ENCODE measurements around the gene PEX19. TPM values are rescaled to one million over a fixed set of nuclear protein-coding genes. Genes with fewer than 3 reads are reported as not detected.

The PEX19 gene
- total and polyA plus RNA-seq, 2 experiments from 2014 or later: 82.5 to 172 TPM

DNA sequence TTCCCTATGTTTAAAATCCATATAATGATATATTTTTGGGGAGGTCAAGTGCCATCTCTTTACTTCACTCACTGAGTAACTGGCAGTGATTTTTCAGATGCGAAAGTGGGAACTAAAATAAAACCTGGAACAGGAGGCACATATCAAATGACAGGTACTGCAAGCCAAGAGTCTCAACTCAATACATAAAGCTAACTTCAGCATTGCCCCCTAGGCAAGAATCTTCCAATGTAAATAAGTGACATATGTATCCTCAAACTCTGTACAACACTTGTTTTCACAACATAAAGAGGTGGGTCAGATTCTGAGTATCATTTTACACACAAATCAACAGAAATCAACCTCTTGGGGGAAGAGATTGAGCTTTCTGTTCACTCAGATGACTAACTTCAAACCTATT lies 40.7 kb downstream of the PEX19 start:
- DNase-seq (ENCODE audit: low read depth in 1 of 2, low spot score in 1 of 2): no peak
- TF ChIP-seq, protein P1, sequence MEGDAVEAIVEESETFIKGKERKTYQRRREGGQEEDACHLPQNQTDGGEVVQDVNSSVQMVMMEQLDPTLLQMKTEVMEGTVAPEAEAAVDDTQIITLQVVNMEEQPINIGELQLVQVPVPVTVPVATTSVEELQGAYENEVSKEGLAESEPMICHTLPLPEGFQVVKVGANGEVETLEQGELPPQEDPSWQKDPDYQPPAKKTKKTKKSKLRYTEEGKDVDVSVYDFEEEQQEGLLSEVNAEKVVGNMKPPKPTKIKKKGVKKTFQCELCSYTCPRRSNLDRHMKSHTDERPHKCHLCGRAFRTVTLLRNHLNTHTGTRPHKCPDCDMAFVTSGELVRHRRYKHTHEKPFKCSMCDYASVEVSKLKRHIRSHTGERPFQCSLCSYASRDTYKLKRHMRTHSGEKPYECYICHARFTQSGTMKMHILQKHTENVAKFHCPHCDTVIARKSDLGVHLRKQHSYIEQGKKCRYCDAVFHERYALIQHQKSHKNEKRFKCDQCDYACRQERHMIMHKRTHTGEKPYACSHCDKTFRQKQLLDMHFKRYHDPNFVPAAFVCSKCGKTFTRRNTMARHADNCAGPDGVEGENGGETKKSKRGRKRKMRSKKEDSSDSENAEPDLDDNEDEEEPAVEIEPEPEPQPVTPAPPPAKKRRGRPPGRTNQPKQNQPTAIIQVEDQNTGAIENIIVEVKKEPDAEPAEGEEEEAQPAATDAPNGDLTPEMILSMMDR (IDR thresholded peaks at IDR 0.05; ENCODE audit: low read depth, low read length): no peak
- Histone ChIP-seq H3K9me3 (ENCODE audit: low read depth) (no peaks in the 10 kb centered on the region), H3K4me3 (no peak overlapping the region), H3K27me3 (no peaks in the 10 kb centered on the region), H3K27ac (peak overlapping the region; percentile 75), H3K36me3 (peaks cover 15% of the 10 kb centered on the region), H3K4me1 (ENCODE audit: low read depth) (peaks cover 46% of the 10 kb centered on the region)

DNA sequence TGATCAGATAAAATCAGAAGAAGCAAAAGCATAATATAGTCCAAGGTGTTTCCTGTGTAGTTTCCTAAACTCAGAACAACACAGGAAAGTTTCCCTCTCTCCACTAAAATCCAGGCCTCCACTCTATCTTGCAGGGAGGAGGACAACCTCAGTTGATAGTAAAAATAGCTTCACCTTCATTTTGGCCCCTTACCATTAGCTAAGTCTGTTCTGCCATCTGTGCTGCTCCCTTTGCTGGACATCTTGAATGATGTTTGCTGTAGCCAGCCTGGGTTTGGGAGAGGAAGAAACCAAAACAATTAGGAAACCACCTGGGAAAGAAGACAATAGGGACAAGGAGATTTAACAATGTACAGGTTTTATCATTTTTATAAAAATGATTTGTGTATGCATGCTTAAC lies 41.2 kb downstream of the PEX19 start:
- Histone ChIP-seq H3K27me3 (no peaks in the 10 kb centered on the region), H3K27ac (peak overlapping the region; percentile 75), H3K9me3 (ENCODE audit: low read depth) (no peaks in the 10 kb centered on the region), H3K4me3 (no peak overlapping the region), H3K36me3 (peaks cover 17% of the 10 kb centered on the region), H3K4me1 (ENCODE audit: low read depth) (peaks cover 46% of the 10 kb centered on the region)
- TF ChIP-seq, protein P1 (IDR thresholded peaks at IDR 0.05; ENCODE audit: low read depth, low read length): no peak
- DNase-seq (ENCODE audit: low read depth in 1 of 2, low spot score in 1 of 2): no peak

DNA sequence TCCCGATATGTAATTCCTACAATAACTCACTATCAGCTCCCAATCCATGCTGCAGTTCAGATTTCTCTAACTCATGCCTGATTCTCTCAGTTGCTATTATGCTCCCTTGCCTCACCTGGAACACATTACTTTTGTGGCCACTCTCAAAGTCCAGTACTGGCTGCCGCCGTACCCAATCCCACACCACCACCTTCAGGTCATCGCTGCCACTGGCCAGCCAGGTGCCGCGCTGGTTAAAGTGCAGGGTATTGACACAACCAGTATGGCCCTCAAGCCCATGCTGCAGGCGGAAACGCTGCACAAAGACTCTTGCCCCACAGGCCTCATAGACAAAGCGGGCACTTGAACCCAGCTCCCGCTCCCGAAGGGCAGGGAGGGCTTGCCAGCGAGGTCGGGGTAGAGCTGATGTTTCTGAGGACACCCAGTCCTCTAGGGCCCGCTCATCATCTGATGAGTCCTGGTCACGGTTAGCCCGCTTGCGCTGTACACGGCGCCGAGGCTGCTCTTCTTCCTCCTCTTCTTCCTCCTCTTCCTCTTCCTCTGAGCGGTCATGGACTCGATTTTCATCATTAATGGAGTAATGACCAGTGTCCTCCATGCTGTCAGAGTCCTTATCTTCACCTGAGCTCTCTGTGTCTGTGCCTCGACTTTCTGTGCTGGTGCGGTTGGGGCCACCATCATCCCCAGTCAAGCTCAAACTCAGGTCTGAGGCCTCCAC lies 45.2 kb downstream of the PEX19 start:
- Histone ChIP-seq H3K4me3 (no peak overlapping the region), H3K9me3 (ENCODE audit: low read depth) (no peaks in the 10 kb centered on the region), H3K27me3 (no peaks in the 10 kb centered on the region), H3K4me1 (ENCODE audit: low read depth) (peaks cover 14% of the 10 kb centered on the region), H3K27ac (no peak overlapping the region), H3K36me3 (peaks cover 52% of the 10 kb centered on the region)
- TF ChIP-seq, protein P1 (IDR thresholded peaks at IDR 0.05; ENCODE audit: low read depth, low read length): no peak
- no peak for DNase-seq (ENCODE audit: low read depth in 1 of 2, low spot score in 1 of 2)

DNA sequence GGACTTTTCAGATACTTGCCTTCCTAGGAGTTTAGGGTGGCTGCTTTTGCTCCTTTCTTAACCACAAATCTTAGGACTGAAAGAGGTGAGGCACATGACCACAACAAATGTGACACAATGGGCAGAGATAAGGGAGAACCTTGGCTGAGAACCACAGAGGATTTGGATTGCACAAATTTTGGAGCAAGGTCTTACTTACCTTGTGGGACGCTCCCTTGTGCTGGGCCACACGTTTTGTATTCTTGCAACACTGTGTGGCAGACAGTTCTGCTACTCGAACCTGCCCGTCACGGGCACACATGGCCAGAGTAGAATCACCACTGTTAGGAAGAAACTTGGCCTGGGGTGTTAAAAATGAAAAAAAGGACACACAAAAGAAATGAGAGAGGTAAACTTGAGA lies 46.5 kb downstream of the PEX19 start:
- Histone ChIP-seq H3K4me1 (ENCODE audit: low read depth) (peaks cover under 1% of the 10 kb centered on the region), H3K9me3 (ENCODE audit: low read depth) (no peaks in the 10 kb centered on the region), H3K27me3 (no peaks in the 10 kb centered on the region), H3K27ac (no peak overlapping the region), H3K4me3 (no peak overlapping the region), H3K36me3 (peaks cover 56% of the 10 kb centered on the region)
- DNase-seq (ENCODE audit: low read depth in 1 of 2, low spot score in 1 of 2): peak in 1 of 2 donors; percentile 20
- TF ChIP-seq, protein P1 (IDR thresholded peaks at IDR 0.05; ENCODE audit: low read depth, low read length): no peak

DNA sequence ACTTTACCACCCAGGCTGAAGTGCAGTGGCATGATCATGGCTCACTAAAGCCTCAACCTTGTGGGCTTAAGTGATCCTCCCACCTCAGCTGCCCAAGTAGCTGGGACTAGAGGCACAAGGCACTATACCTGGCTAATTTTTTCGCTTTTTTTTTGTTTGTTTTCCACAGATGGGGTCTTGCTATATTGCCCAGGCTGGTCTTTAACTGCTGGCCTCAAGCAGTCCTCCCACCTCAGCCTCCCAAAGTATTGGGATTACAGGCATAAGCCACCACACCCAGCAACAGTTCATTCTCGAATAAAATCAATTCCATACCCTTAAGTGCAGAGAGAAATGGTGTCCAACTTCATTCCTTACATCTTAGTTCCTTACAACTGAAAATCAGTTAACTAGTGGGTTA lies 47.4 kb downstream of the PEX19 start:
- no peak overlapping the region for H3K27ac ChIP-seq
- DNase-seq (ENCODE audit: low read depth in 1 of 2, low spot score in 1 of 2): no peak
- no peaks in the 10 kb centered on the region for H3K9me3 ChIP-seq (ENCODE audit: low read depth)
- TF ChIP-seq, protein P1 (IDR thresholded peaks at IDR 0.05; ENCODE audit: low read depth, low read length): no peak
- H3K36me3 ChIP-seq: peaks cover 56% of the 10 kb centered on the region
- H3K4me3 ChIP-seq: no peak overlapping the region
- H3K27me3 ChIP-seq: no peaks in the 10 kb centered on the region
- no peaks in the 10 kb centered on the region for H3K4me1 ChIP-seq (ENCODE audit: low read depth)
